ENCODE results near the gene ZSCAN9. TPM values are rescaled to one million over a fixed set of nuclear protein-coding genes. Genes with fewer than 3 reads are reported as not detected.

The ZSCAN9 gene
- total RNA-seq, 1 donor from 2014 or later: 27.1 TPM

GRCh38 chr6:28215425-28215824 is 9.7 kb upstream of the ZSCAN9 start:
- DNase-seq (ENCODE audit: extremely low spot score, unreplicated experiment): no peak
- no peaks in the 10 kb centered on the region for H3K36me3 Mint-ChIP-seq
- no peak overlapping the region for H3K4me3 Mint-ChIP-seq
- H3K27me3 Mint-ChIP-seq: peaks cover 85% of the 10 kb centered on the region
- no peaks in the 10 kb centered on the region for H3K9me3 Mint-ChIP-seq
- peaks cover 5% of the 10 kb centered on the region for H3K4me1 Mint-ChIP-seq (ENCODE audit: unreplicated experiment)
- H3K27ac Mint-ChIP-seq: no peak overlapping the region
- TF ChIP-seq, protein P1, sequence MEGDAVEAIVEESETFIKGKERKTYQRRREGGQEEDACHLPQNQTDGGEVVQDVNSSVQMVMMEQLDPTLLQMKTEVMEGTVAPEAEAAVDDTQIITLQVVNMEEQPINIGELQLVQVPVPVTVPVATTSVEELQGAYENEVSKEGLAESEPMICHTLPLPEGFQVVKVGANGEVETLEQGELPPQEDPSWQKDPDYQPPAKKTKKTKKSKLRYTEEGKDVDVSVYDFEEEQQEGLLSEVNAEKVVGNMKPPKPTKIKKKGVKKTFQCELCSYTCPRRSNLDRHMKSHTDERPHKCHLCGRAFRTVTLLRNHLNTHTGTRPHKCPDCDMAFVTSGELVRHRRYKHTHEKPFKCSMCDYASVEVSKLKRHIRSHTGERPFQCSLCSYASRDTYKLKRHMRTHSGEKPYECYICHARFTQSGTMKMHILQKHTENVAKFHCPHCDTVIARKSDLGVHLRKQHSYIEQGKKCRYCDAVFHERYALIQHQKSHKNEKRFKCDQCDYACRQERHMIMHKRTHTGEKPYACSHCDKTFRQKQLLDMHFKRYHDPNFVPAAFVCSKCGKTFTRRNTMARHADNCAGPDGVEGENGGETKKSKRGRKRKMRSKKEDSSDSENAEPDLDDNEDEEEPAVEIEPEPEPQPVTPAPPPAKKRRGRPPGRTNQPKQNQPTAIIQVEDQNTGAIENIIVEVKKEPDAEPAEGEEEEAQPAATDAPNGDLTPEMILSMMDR (conservative IDR thresholded peaks at IDR 0.05): no peak

- H3K36me3 Mint-ChIP-seq: no peaks in the 10 kb centered on the region
These were observed 7.2 kb upstream of the ZSCAN9 start for GRCh38 chr6:28217890-28218289.

GRCh38 chr6:28218312-28219248 is 6.5 kb upstream of the ZSCAN9 start:
- peaks cover 80% of the 10 kb centered on the region for H3K27me3 Mint-ChIP-seq
- no peak for DNase-seq (ENCODE audit: extremely low spot score, unreplicated experiment)
- peak overlapping the region; percentile 91 for H3K4me3 Mint-ChIP-seq
- TF ChIP-seq, protein P1 (conservative IDR thresholded peaks at IDR 0.05): no peak
- no peak overlapping the region for H3K27ac Mint-ChIP-seq
- no peaks in the 10 kb centered on the region for H3K9me3 Mint-ChIP-seq
- H3K4me1 Mint-ChIP-seq (ENCODE audit: unreplicated experiment): no peaks in the 10 kb centered on the region
- no peaks in the 10 kb centered on the region for H3K36me3 Mint-ChIP-seq

More at GRCh38 chr6:28217890-28218289, 7.2 kb upstream of the ZSCAN9 start:
- H3K4me1 Mint-ChIP-seq (ENCODE audit: unreplicated experiment): no peaks in the 10 kb centered on the region
- DNase-seq (ENCODE audit: extremely low spot score, unreplicated experiment): no peak
- H3K4me3 Mint-ChIP-seq: peak overlapping the region; percentile 91
- no peak overlapping the region for H3K27ac Mint-ChIP-seq
- TF ChIP-seq, protein P1 (conservative IDR thresholded peaks at IDR 0.05): no peak
- H3K9me3 Mint-ChIP-seq: no peaks in the 10 kb centered on the region
- peaks cover 80% of the 10 kb centered on the region for H3K27me3 Mint-ChIP-seq

- Mint-ChIP-seq H3K4me1 (ENCODE audit: unreplicated experiment) (no peaks in the 10 kb centered on the region), H3K27ac (no peak overlapping the region), H3K36me3 (no peaks in the 10 kb centered on the region), H3K27me3 (peaks cover 62% of the 10 kb centered on the region), H3K4me3 (peak overlapping the region; percentile 37), H3K9me3 (no peaks in the 10 kb centered on the region)
- DNase-seq (ENCODE audit: extremely low spot score, unreplicated experiment): no peak
- TF ChIP-seq, protein P1 (conservative IDR thresholded peaks at IDR 0.05): no peak
These were observed 4.6 kb upstream of the ZSCAN9 start for GRCh38 chr6:28220257-28221133.

- Mint-ChIP-seq H3K36me3 (peaks cover 22% of the 10 kb centered on the region), H3K27ac (peak overlapping the region; percentile 90), H3K4me1 (ENCODE audit: unreplicated experiment) (peaks cover 3% of the 10 kb centered on the region), H3K27me3 (peaks cover 32% of the 10 kb centered on the region), H3K4me3 (peak overlapping the region; percentile 97), H3K9me3 (no peaks in the 10 kb centered on the region)
- TF ChIP-seq, protein P1 (conservative IDR thresholded peaks at IDR 0.05): no peak
- DNase-seq (ENCODE audit: extremely low spot score, unreplicated experiment): no peak
These were observed 682 bp upstream of the ZSCAN9 start for GRCh38 chr6:28224131-28225055.

All from type B pancreatic cell (in vitro differentiated cells).